ENCODE results near the gene BACH2.

GRCh38 chr6:90025523-90026061 lies 271.1 kb downstream of the BACH2 start:
- TF ChIP-seq CTCF (optimal IDR thresholded peaks at IDR 0.05 in 1 of 3, IDR thresholded peaks at IDR 0.05 in 1 of 3, conservative IDR thresholded peaks at IDR 0.05 in 1 of 3; ENCODE audit: extremely low read depth in 1 of 3, insufficient read depth in 2 of 3, low read length in 3 of 3), result no peak
- TF ChIP-seq EZH2 (IDR thresholded peaks at IDR 0.05; ENCODE audit: low read length), result no peak

All from keratinocyte (primary cell).